HG03159 (cell line): ENCODE data around the gene SIRT7.

Experiments used
- ATAC-seq: cut with Tn5 transposase; IDR thresholded peaks from one replicate; pipeline ENCODE4 v1.9.1; 2021; ENCODE audit warnings: mild to moderate bottlenecking, moderate library complexity; ENCODE audit not compliant: unreplicated experiment

The SIRT7 gene

GRCh38 chr17:81866440-81867169 is 51.4 kb downstream of the SIRT7 start:
- no peak for ATAC-seq

- no peak for ATAC-seq
Observed at GRCh38 chr17:81865733-81866439, 52.1 kb downstream of the SIRT7 start.

- ATAC-seq, result no peak
Observed at GRCh38 chr17:81865358-81865732, 52.6 kb downstream of the SIRT7 start.

- no peak for ATAC-seq
Observed at GRCh38 chr17:81863833-81864768, 53.9 kb downstream of the SIRT7 start.

- ATAC-seq, result no peak
Observed at GRCh38 chr17:81863123-81863675, 54.8 kb downstream of the SIRT7 start.
